HEK293 (cell line): ENCODE measurements around the gene MRPL21.

ENCODE experiments used
- GFI1B ChIP-seq: fragments of 450-650 bp; formaldehyde crosslinking; IDR thresholded peaks from 2 replicates; pipeline ENCODE4 v1.5.1; 2016; ENCODE audit warnings: missing biosample characterization, missing genetic modification characterization
- GLI4 ChIP-seq: fragments of 450-650 bp; formaldehyde crosslinking; IDR thresholded peaks from 2 replicates; pipeline ENCODE4 v1.5.1; 2016; ENCODE audit warnings: missing biosample characterization, missing genetic modification characterization
- GLIS1 ChIP-seq: fragments of 450-650 bp; formaldehyde crosslinking; IDR thresholded peaks from 2 replicates; pipeline ENCODE4 v1.5.1; 2016; ENCODE audit warnings: missing biosample characterization, missing genetic modification characterization
- KLF1 ChIP-seq: fragments of 450-650 bp; formaldehyde crosslinking; IDR thresholded peaks from 2 replicates; pipeline ENCODE4 v1.5.1; 2016; ENCODE audit warnings: missing biosample characterization, missing genetic modification characterization
- KLF16 ChIP-seq: fragments of 450-650 bp; formaldehyde crosslinking; IDR thresholded peaks from 2 replicates; pipeline ENCODE4 v1.5.1; 2017; ENCODE audit warnings: missing biosample characterization, missing genetic modification characterization
- TCF7L2 ChIP-seq: IDR thresholded peaks from 2 replicates; pipeline ENCODE4 v1.6.1; 2011; ENCODE audit warnings: low read depth, mild to moderate bottlenecking, inconsistent platforms, low read length, moderate library complexity, borderline replicate concordance
- ZBTB17 ChIP-seq: fragments of 450-650 bp; formaldehyde crosslinking; IDR thresholded peaks from 2 replicates; pipeline ENCODE4 v1.5.1; 2016; ENCODE audit warnings: missing biosample characterization, missing genetic modification characterization
- ZBTB48 ChIP-seq: fragments of 450-650 bp; formaldehyde crosslinking; IDR thresholded peaks from 2 replicates; pipeline ENCODE4 v1.5.1; 2016; ENCODE audit warnings: missing biosample characterization, missing genetic modification characterization
- ZNF292 ChIP-seq: fragments of 450-650 bp; formaldehyde crosslinking; IDR thresholded peaks from 2 replicates; pipeline ENCODE4 v1.5.1; 2016; ENCODE audit warnings: low read depth, missing biosample characterization, missing genetic modification characterization, borderline replicate concordance
- ZNF510 ChIP-seq: fragments of 450-650 bp; formaldehyde crosslinking; IDR thresholded peaks from 2 replicates; pipeline ENCODE4 v1.5.1; 2018; ENCODE audit warnings: mild to moderate bottlenecking, missing genetic modification characterization, missing biosample characterization; ENCODE audit not compliant: insufficient replicate concordance
- ZNF624 ChIP-seq: fragments of 450-650 bp; formaldehyde crosslinking; IDR thresholded peaks from 2 replicates; pipeline ENCODE4 v1.5.1; 2017; ENCODE audit warnings: missing biosample characterization, missing genetic modification characterization
- ZNF785 ChIP-seq: fragments of 450-650 bp; formaldehyde crosslinking; IDR thresholded peaks from 2 replicates; pipeline ENCODE4 v1.5.1; 2016; ENCODE audit warnings: missing biosample characterization, missing genetic modification characterization
- ZNF792 ChIP-seq: fragments of 450-650 bp; formaldehyde crosslinking; IDR thresholded peaks from 2 replicates; pipeline ENCODE4 v1.5.1; 2016; ENCODE audit warnings: missing biosample characterization, missing genetic modification characterization
- ZNF830 ChIP-seq: fragments of 450-650 bp; IDR thresholded peaks from 2 replicates; pipeline ENCODE4 v1.5.0; 2018; ENCODE audit warnings: missing biosample characterization, missing genetic modification characterization, low read depth, mild to moderate bottlenecking, moderate library complexity
- TF ChIP-seq, protein P1 (sequence below): fragments of 450-650 bp; formaldehyde crosslinking; IDR thresholded peaks from 2 replicates; pipeline ENCODE4 v1.5.1; 2016; ENCODE audit warnings: missing biosample characterization, missing genetic modification characterization, borderline replicate concordance
- TF ChIP-seq, protein P2 (sequence below): fragments of 450-650 bp; formaldehyde crosslinking; IDR thresholded peaks from 2 replicates; pipeline ENCODE4 v1.5.1; 2017; ENCODE audit warnings: missing biosample characterization, missing genetic modification characterization
- TF ChIP-seq, protein P3 (sequence below): fragments of 450-650 bp; formaldehyde crosslinking; IDR thresholded peaks from 2 replicates; pipeline ENCODE4 v1.5.1; 2016; ENCODE audit warnings: missing biosample characterization, missing genetic modification characterization
- TF ChIP-seq, protein P4 (sequence below): fragments of 450-650 bp; formaldehyde crosslinking; IDR thresholded peaks from 2 replicates; pipeline ENCODE4 v1.5.1; 2016; ENCODE audit warnings: missing biosample characterization, missing genetic modification characterization
- TF ChIP-seq, protein P5 (sequence below): fragments of 450-650 bp; formaldehyde crosslinking; IDR thresholded peaks from 2 replicates; pipeline ENCODE4 v1.5.1; 2017; ENCODE audit warnings: missing biosample characterization, missing genetic modification characterization
- TF ChIP-seq, protein P6 (sequence below): fragments of 450-650 bp; formaldehyde crosslinking; IDR thresholded peaks from 2 replicates; pipeline ENCODE4 v1.5.1; 2016; ENCODE audit warnings: missing biosample characterization, missing genetic modification characterization

Gene MRPL21

DNA sequence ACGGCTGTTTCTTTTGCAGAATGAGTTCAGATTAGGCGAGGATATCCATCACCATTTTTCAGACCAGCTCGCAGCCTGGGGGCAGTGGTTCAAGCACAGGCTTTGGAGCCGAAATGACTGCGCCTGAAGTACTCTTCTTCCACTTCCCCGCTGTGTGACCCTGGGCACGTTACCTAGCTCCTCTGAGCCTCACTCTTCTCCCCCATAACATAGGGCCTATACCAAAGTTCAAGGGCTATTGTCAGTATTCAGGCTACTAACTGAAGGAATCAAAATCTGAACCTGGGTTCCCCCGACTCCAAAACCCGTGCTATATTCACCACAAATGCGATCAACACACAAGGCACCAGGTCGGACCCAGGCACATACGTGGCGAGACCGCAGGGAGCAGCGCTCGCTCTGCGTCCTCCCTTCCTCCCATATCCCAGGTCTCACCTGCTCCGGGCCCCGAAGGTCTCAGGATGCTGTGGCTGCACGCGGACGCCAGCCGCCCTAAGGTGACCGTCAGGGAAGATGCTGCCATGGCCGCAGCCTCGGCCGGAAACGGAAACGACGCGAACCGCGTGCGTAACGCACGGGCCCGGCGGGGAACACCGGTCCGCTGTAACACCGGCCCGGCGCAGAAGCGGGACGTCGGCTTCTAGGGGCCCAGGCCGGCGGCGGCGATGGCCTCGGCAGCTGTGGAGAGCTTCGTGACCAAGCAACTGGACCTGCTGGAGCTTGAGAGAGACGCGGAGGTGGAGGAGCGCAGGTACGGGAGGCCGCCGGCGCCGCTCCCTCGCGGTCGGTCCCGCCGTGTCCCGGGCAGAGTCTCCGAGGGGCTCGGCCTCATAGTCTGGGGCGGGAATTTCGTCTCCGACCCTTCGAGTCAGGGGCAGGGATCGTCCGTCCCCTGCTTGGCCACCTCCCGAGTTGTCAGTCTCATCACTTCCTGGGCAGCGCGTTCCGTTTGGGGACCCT, at the start of gene MRPL21, which contains the start of gene IGHMBP2 (continued):
- TF ChIP-seq, protein P1, sequence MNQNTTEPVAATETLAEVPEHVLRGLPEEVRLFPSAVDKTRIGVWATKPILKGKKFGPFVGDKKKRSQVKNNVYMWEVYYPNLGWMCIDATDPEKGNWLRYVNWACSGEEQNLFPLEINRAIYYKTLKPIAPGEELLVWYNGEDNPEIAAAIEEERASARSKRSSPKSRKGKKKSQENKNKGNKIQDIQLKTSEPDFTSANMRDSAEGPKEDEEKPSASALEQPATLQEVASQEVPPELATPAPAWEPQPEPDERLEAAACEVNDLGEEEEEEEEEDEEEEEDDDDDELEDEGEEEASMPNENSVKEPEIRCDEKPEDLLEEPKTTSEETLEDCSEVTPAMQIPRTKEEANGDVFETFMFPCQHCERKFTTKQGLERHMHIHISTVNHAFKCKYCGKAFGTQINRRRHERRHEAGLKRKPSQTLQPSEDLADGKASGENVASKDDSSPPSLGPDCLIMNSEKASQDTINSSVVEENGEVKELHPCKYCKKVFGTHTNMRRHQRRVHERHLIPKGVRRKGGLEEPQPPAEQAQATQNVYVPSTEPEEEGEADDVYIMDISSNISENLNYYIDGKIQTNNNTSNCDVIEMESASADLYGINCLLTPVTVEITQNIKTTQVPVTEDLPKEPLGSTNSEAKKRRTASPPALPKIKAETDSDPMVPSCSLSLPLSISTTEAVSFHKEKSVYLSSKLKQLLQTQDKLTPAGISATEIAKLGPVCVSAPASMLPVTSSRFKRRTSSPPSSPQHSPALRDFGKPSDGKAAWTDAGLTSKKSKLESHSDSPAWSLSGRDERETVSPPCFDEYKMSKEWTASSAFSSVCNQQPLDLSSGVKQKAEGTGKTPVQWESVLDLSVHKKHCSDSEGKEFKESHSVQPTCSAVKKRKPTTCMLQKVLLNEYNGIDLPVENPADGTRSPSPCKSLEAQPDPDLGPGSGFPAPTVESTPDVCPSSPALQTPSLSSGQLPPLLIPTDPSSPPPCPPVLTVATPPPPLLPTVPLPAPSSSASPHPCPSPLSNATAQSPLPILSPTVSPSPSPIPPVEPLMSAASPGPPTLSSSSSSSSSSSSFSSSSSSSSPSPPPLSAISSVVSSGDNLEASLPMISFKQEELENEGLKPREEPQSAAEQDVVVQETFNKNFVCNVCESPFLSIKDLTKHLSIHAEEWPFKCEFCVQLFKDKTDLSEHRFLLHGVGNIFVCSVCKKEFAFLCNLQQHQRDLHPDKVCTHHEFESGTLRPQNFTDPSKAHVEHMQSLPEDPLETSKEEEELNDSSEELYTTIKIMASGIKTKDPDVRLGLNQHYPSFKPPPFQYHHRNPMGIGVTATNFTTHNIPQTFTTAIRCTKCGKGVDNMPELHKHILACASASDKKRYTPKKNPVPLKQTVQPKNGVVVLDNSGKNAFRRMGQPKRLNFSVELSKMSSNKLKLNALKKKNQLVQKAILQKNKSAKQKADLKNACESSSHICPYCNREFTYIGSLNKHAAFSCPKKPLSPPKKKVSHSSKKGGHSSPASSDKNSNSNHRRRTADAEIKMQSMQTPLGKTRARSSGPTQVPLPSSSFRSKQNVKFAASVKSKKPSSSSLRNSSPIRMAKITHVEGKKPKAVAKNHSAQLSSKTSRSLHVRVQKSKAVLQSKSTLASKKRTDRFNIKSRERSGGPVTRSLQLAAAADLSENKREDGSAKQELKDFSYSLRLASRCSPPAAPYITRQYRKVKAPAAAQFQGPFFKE (tag by site-specific recombination), result peak; percentile 65; the same call in 1 of the 2 replicates
- TF ChIP-seq, protein P2, sequence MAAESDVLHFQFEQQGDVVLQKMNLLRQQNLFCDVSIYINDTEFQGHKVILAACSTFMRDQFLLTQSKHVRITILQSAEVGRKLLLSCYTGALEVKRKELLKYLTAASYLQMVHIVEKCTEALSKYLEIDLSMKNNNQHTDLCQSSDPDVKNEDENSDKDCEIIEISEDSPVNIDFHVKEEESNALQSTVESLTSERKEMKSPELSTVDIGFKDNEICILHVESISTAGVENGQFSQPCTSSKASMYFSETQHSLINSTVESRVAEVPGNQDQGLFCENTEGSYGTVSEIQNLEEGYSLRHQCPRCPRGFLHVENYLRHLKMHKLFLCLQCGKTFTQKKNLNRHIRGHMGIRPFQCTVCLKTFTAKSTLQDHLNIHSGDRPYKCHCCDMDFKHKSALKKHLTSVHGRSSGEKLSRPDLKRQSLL (tag by site-specific recombination), result 0 out of 2 replicates have a peak, but pooled peaks have one; percentile 15
- TF ChIP-seq KLF1 (tag by site-specific recombination), result peak; percentile 38
- no peak for TF ChIP-seq ZNF830 (tag by site-specific recombination)
- TF ChIP-seq ZNF792 (tag by site-specific recombination), result peak; percentile 80; the same call in 1 of the 2 replicates
- TF ChIP-seq ZNF510 (tag by site-specific recombination), result no peak
- TF ChIP-seq ZBTB48 (tag by site-specific recombination), result peak; percentile 99
- peak; percentile 96 for TF ChIP-seq GLI4 (tag by site-specific recombination)
- peak; percentile 86 for TF ChIP-seq KLF16 (tag by site-specific recombination)
- TF ChIP-seq ZNF624 (tag by site-specific recombination), result no peak
- TF ChIP-seq, protein P3, sequence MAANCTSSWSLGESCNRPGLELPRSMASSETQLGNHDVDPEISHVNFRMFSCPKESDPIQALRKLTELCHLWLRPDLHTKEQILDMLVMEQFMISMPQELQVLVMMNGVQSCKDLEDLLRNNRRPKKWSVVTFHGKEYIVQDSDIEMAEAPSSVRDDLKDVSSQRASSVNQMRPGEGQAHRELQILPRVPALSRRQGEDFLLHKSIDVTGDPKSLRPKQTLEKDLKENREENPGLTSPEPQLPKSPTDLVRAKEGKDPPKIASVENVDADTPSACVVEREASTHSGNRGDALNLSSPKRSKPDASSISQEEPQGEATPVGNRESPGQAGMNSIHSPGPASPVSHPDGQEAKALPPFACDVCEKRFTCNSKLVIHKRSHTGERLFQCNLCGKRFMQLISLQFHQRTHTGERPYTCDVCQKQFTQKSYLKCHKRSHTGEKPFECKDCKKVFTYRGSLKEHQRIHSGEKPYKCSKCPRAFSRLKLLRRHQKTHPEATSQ (tag by site-specific recombination), result peak; percentile 96
- no peak for TF ChIP-seq GFI1B (tag by site-specific recombination)
- TF ChIP-seq, protein P4, sequence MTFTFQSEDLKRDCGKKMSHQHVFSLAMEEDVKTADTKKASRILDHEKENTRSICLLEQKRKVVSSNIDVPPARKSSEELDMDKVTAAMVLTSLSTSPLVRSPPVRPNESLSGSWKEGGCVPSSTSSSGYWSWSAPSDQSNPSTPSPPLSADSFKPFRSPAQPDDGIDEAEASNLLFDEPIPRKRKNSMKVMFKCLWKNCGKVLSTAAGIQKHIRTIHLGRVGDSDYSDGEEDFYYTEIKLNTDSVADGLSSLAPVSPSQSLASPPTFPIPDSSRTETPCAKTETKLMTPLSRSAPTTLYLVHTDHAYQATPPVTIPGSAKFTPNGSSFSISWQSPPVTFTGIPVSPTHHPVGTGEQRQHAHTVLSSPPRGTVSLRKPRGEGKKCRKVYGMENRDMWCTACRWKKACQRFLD (tag by site-specific recombination), result no peak
- TF ChIP-seq, protein P5, sequence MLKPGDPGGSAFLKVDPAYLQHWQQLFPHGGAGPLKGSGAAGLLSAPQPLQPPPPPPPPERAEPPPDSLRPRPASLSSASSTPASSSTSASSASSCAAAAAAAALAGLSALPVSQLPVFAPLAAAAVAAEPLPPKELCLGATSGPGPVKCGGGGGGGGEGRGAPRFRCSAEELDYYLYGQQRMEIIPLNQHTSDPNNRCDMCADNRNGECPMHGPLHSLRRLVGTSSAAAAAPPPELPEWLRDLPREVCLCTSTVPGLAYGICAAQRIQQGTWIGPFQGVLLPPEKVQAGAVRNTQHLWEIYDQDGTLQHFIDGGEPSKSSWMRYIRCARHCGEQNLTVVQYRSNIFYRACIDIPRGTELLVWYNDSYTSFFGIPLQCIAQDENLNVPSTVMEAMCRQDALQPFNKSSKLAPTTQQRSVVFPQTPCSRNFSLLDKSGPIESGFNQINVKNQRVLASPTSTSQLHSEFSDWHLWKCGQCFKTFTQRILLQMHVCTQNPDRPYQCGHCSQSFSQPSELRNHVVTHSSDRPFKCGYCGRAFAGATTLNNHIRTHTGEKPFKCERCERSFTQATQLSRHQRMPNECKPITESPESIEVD (tag by site-specific recombination), result no peak
- TF ChIP-seq TCF7L2, result no peak
- TF ChIP-seq, protein P6, sequence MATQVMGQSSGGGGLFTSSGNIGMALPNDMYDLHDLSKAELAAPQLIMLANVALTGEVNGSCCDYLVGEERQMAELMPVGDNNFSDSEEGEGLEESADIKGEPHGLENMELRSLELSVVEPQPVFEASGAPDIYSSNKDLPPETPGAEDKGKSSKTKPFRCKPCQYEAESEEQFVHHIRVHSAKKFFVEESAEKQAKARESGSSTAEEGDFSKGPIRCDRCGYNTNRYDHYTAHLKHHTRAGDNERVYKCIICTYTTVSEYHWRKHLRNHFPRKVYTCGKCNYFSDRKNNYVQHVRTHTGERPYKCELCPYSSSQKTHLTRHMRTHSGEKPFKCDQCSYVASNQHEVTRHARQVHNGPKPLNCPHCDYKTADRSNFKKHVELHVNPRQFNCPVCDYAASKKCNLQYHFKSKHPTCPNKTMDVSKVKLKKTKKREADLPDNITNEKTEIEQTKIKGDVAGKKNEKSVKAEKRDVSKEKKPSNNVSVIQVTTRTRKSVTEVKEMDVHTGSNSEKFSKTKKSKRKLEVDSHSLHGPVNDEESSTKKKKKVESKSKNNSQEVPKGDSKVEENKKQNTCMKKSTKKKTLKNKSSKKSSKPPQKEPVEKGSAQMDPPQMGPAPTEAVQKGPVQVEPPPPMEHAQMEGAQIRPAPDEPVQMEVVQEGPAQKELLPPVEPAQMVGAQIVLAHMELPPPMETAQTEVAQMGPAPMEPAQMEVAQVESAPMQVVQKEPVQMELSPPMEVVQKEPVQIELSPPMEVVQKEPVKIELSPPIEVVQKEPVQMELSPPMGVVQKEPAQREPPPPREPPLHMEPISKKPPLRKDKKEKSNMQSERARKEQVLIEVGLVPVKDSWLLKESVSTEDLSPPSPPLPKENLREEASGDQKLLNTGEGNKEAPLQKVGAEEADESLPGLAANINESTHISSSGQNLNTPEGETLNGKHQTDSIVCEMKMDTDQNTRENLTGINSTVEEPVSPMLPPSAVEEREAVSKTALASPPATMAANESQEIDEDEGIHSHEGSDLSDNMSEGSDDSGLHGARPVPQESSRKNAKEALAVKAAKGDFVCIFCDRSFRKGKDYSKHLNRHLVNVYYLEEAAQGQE (tag by site-specific recombination), result 0 out of 2 replicates have a peak, but pooled peaks have one; percentile 12
- TF ChIP-seq ZBTB17, result peak; percentile 80
- no peak; the same call in 1 of the 2 replicates for TF ChIP-seq GLIS1
- TF ChIP-seq ZNF785 (tag by site-specific recombination), result no peak
- no peak for TF ChIP-seq ZNF292 (tag by site-specific recombination)
